Naive thymus-derived CD8-positive, alpha-beta T cell (primary cell): Measurements from ENCODE around the gene BNIP2. TPM values are rescaled to one million over a fixed set of nuclear protein-coding genes. Genes with fewer than 3 reads are reported as not detected.

Experiments
- ATAC-seq, 2 donors: fragments of 150-1000 bp; cut with Tn5 transposase in 1 of 2; sonication (Bioruptor Pico), chemical (Tn5 transposase) in 1 of 2; 1 replicate in 1 of 2; 2 replicates in 1 of 2; pipeline ENCODE4 v1.10.0; 2021; ENCODE audit warnings: mild to moderate bottlenecking in 2 of 2, moderate library complexity in 2 of 2
- POLR2A ChIA-PET: fragments of 350-600 bp; sonication (Branson Sonifier 250); formaldehyde crosslinking; loops from one replicate; lab custom pipeline; 2021; ENCODE audit warnings: antibody characterized with exemption; lab: Charles Lee
- DNase-seq, 10 donors: peaks; one replicate each; pipeline versions ENCODE4 v3.0.0 to v3.0.0-alpha.2; 2020 to 2022
- H3K27ac Mint-ChIP-seq, 10 donors: one replicate each; pipeline ENCODE4 v1.8.0; 2020 to 2022; ENCODE audit warnings: mild to moderate bottlenecking in 10 of 10, mixed read lengths in 10 of 10, moderate library complexity in 4 of 10, inconsistent platforms in 1 of 10
- H3K27me3 Mint-ChIP-seq, 5 donors: one replicate each; pipeline ENCODE4 v1.8.0; 2021 to 2022; ENCODE audit warnings: mixed read lengths in 5 of 5
- H3K36me3 Mint-ChIP-seq, 3 donors: one replicate each; pipeline ENCODE4 v1.8.0; 2020 to 2022; ENCODE audit warnings: mixed read lengths in 3 of 3, mild to moderate bottlenecking in 2 of 3, inconsistent platforms in 1 of 3
- H3K4me1 Mint-ChIP-seq, 4 donors: one replicate each; pipeline ENCODE4 v1.8.0; 2021 to 2022; ENCODE audit warnings: mixed read lengths in 4 of 4
- H3K4me3 Mint-ChIP-seq, 10 donors: one replicate each; pipeline ENCODE4 v1.8.0; 2020 to 2022; ENCODE audit warnings: mild to moderate bottlenecking in 10 of 10, mixed read lengths in 10 of 10, moderate library complexity in 6 of 10, inconsistent platforms in 1 of 10
- H3K9me3 Mint-ChIP-seq, 9 donors: one replicate each; pipeline ENCODE4 v1.8.0; 2020 to 2022; ENCODE audit warnings: mixed read lengths in 9 of 9, mild to moderate bottlenecking in 3 of 9, inconsistent platforms in 1 of 9, moderate library complexity in 1 of 9
- polyA plus RNA-seq, 3 donors: library from polyadenylated mRNA; unstranded; fragments of 300-500 nt; fragmentation: Illumina TruSeq; gene quantifications; one replicate each; pipeline ENCODE4 v1.2.3, GENCODE V29; 2021
- total RNA-seq, 8 experiments: library from RNA in 2 of 8; stranded (reverse) in 2 of 8; gene quantifications; one replicate each; pipeline ENCODE4 v1.2.3 and lab custom pipeline; 2021 to 2026

BNIP2 gene
- total and polyA plus RNA-seq, 5 experiments from 2014 or later: 92.2 to 118 (median 93.4) TPM

- Mint-ChIP-seq H3K9me3 (no peaks in the 10 kb centered on the region), H3K27me3 (no peaks in the 10 kb centered on the region), H3K4me1 (peaks cover 13 to 58% (median 48%) of the 10 kb centered on the region in 4 donors), H3K36me3 (peaks cover 0 to 44% (median 2%) of the 10 kb centered on the region in 3 donors), H3K27ac (peak overlapping the region in 5 of 10 donors; percentile 19 to 86 (median 30)), H3K4me3 (peak overlapping the region in 9 of 10 donors; percentile 21 to 70 (median 60))
- no peak for DNase-seq
- POLR2A ChIA-PET: interaction anchor here (1.4 kb wide), 1 partner anchor 28 kb away, joined by 3 read pairs; the partner anchor contains the start of gene GTF2A2
- ATAC-seq: no peak
Measured at GRCh38 chr15:59685737-59686297, 3.3 kb downstream of the BNIP2 start.

DNA sequence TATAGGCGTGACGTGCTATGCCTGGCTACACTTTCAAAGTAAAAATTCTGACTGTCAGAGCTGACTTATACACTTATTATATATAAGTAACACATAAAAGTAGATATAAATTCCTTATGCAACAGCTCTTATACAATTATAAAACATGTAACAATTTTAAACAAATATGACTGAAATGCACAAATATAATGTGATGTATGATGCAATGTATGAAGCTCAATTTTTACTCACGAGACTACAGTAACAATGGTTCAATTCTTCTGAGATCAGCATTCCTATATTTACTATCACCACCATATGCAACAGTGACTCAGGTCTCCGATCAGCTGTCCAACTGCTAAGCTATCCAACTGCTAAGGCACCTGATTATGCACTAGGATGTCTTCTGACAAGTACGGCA, 8.2 kb downstream of the BNIP2 start:
- ATAC-seq (no peak), DNase-seq (no peak)
- Mint-ChIP-seq H3K4me3 (no peak overlapping the region), H3K36me3 (peaks cover 0 to 78% (median 12%) of the 10 kb centered on the region in 3 donors), H3K27me3 (no peaks in the 10 kb centered on the region), H3K4me1 (peaks cover 2 to 28% (median 25%) of the 10 kb centered on the region in 4 donors), H3K9me3 (no peaks in the 10 kb centered on the region), H3K27ac (no peak overlapping the region)
- POLR2A ChIA-PET: interaction anchor here (0.7 to 1.0 kb wide), 2 partner anchors 10 to 15 kb away, joined by 3 read pairs; no protein-coding TSS in a partner anchor

DNA sequence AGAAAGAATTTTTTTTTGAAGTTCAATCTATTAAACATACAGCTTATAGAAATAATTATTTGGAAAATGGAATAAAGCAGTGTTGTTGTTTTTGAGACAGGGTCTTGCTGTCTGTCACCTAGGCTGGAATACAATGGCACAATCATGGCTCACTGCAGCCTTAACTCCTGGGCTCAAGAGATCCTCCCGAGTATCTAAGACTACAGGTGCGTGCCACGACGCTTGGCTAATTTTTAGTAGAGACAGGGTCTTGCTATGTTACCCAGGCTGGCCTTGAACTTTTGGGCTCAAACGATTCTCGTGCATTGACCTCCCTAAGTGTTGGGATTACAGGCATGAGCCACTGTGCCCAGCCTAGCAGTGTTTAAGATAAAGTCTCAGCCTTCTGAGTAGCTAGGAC, 8.8 kb downstream of the BNIP2 start:
- ATAC-seq (no peak), DNase-seq (no peak)
- H3K36me3 Mint-ChIP-seq: peaks cover 0 to 80% (median 16%) of the 10 kb centered on the region in 3 donors
- peaks cover 0 to 23% (median 20%) of the 10 kb centered on the region in 4 donors for H3K4me1 Mint-ChIP-seq
- peak overlapping the region in 1 of 10 donors; percentile 16 for H3K27ac Mint-ChIP-seq
- H3K27me3 Mint-ChIP-seq: no peaks in the 10 kb centered on the region
- no peaks in the 10 kb centered on the region for H3K9me3 Mint-ChIP-seq
- POLR2A ChIA-PET: interaction anchor here (1.0 kb wide), 1 partner anchor 9 kb away, joined by 3 read pairs; no protein-coding TSS in a partner anchor
- H3K4me3 Mint-ChIP-seq: no peak overlapping the region

DNA sequence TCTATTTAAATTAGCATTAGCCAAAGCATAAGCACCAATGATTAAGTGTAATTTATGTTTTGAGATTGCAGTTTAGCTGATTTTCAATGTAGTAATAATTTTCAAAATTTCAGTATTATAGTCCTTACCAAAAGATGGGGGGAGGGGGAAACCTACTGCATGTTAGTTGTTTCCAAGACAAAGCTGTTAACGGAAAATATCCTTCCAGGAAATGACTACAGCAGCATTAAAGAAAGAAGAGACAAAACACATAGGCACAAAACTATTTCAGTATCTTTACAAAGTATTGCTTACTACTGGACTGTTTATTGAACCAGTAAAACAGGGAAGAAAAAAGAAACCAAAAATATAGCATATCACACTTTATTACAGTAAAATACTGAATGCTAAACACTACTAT, 10.5 kb downstream of the BNIP2 start:
- DNase-seq (no peak), ATAC-seq (no peak)
- Mint-ChIP-seq H3K9me3 (no peaks in the 10 kb centered on the region), H3K27ac (no peak overlapping the region), H3K27me3 (no peaks in the 10 kb centered on the region), H3K4me1 (peaks cover 0 to 17% (median 9%) of the 10 kb centered on the region in 4 donors), H3K36me3 (peaks cover 0 to 93% (median 21%) of the 10 kb centered on the region in 3 donors), H3K4me3 (no peak overlapping the region)
- POLR2A ChIA-PET: no interaction called here

DNA sequence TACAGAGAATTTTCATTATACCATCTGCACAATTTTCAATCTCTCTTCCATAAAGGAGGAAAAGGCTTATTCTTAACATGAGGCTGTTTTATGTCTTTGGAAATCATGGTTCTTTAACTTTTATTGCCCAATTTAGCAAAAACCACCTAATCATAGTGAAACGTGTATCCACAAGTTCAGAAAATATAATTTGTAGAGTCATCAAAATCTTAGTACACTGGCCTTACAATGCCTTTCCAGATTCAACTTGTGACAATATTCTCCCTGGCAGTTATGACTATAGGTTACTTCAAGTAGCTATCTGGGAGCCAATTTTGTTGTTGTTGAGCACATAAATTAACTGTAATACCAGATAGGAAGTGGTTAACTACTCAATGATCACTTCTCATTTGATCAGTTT, 10.9 kb downstream of the BNIP2 start:
- H3K36me3 Mint-ChIP-seq: peaks cover 0 to 96% (median 21%) of the 10 kb centered on the region in 3 donors

GRCh38 chr15:59676565-59676964, 12.6 kb downstream of the BNIP2 start:
- DNase-seq (no peak), ATAC-seq (no peak)
- no peak overlapping the region for H3K4me3 Mint-ChIP-seq
- H3K36me3 Mint-ChIP-seq: peaks cover 0 to 97% (median 26%) of the 10 kb centered on the region in 3 donors
- H3K9me3 Mint-ChIP-seq: no peaks in the 10 kb centered on the region
- H3K4me1 Mint-ChIP-seq: peaks cover 0 to 11% (median 3%) of the 10 kb centered on the region in 4 donors
- H3K27ac Mint-ChIP-seq: no peak overlapping the region
- POLR2A ChIA-PET: no interaction called here
- no peaks in the 10 kb centered on the region for H3K27me3 Mint-ChIP-seq

More for the DNA sequence above, 10.9 kb downstream of the BNIP2 start:
- DNase-seq (no peak), ATAC-seq (no peak)
- Mint-ChIP-seq H3K4me1 (peaks cover 0 to 14% (median 7%) of the 10 kb centered on the region in 4 donors), H3K4me3 (no peak overlapping the region), H3K9me3 (no peaks in the 10 kb centered on the region), H3K27me3 (no peaks in the 10 kb centered on the region), H3K27ac (peak overlapping the region in 1 of 10 donors; percentile 10)
- POLR2A ChIA-PET: no interaction called here

- Mint-ChIP-seq H3K9me3 (no peaks in the 10 kb centered on the region), H3K4me3 (no peak overlapping the region), H3K27ac (peak overlapping the region in 1 of 10 donors; percentile 17), H3K4me1 (peaks cover 0 to 8% (median 2%) of the 10 kb centered on the region in 4 donors), H3K36me3 (peaks cover 0 to 94% (median 26%) of the 10 kb centered on the region in 3 donors), H3K27me3 (no peaks in the 10 kb centered on the region)
- POLR2A ChIA-PET: interaction anchor here (0.5 kb wide), 1 partner anchor 93 kb away, joined by 3 read pairs; no protein-coding TSS in a partner anchor
- DNase-seq: no peak
- no peak for ATAC-seq
Measured at GRCh38 chr15:59674361-59674877, 14.7 kb downstream of the BNIP2 start.

DNA sequence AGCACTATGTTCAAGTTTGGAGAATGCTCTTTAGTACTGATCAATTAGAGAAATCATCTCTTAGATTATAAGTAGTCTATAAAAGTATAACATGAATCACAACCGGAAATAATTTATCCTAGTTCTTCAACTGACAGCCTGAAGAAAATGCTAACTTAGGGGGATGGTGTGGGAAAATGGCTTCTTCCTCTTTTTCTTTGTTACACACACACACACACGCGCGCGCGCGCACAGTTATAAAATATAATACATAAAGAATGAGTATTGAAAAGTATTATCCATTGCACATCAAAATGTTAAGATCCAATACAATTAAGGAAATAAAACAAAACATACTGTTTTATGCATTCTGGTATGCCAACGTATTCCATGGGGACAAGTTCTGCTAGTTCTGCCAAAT, 20.6 kb downstream of the BNIP2 start:
- no peak for DNase-seq
- no peak overlapping the region for H3K27ac Mint-ChIP-seq
- H3K36me3 Mint-ChIP-seq: peaks cover 0 to 77% (median 17%) of the 10 kb centered on the region in 3 donors
- H3K4me3 Mint-ChIP-seq: no peak overlapping the region
- no peak for ATAC-seq
- peaks cover 0 to 4% (median 0%) of the 10 kb centered on the region in 4 donors for H3K4me1 Mint-ChIP-seq
- H3K9me3 Mint-ChIP-seq: no peaks in the 10 kb centered on the region
- POLR2A ChIA-PET: no interaction called here
- no peaks in the 10 kb centered on the region for H3K27me3 Mint-ChIP-seq

DNA sequence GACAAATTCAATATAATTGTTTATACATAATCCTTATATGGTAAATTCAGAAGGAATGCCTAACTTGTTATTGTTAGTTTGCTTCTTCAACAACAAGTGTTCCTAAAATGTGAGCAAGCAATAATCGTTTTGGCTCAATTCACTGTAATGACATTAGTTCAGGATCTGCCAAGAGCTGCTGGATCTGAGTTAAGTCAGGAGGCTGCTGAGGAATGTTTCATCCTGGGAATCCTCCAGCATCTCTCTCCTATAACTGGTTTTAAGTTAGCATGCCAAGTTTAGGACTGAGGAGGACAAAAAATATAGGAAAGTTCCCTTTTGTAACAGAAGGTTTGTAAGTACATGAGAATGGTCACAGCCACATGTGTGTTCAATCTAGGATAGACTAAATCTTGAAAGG, 26.9 kb downstream of the BNIP2 start:
- Mint-ChIP-seq H3K4me3 (no peak overlapping the region), H3K4me1 (peaks cover 0 to 11% (median 7%) of the 10 kb centered on the region in 4 donors), H3K9me3 (no peaks in the 10 kb centered on the region), H3K27ac (peak overlapping the region in 1 of 10 donors; percentile 9), H3K27me3 (no peaks in the 10 kb centered on the region), H3K36me3 (peaks cover 0 to 57% (median 6%) of the 10 kb centered on the region in 3 donors)
- DNase-seq: no peak
- no peak for ATAC-seq
- POLR2A ChIA-PET: no interaction called here

DNA sequence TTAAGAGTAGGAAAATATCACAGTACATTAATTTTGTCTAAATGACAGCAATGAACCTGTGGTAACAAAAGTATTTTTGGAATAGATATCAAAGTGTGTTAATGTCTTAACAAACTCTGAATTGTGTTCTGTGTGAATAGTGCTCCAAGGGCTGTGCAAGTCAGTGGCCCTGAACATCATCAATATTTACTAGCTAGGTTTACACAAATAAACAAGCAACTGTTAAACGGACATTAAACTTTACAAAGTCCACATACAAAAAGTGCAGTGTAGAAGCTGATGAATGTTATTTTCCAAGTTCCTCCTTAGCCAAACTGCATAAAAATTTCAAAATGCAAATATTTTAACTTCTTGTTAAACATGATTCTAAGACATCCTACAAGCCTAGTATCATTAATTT, 29.8 kb downstream of the BNIP2 start:
- H3K27ac Mint-ChIP-seq: peak overlapping the region in 3 of 10 donors; percentile 1 to 75 (median 14)
- H3K4me1 Mint-ChIP-seq: peaks cover 0 to 11% (median 6%) of the 10 kb centered on the region in 4 donors
- ATAC-seq: no peak
- H3K27me3 Mint-ChIP-seq: no peaks in the 10 kb centered on the region
- peak overlapping the region in 3 of 10 donors; percentile 15 to 48 (median 18) for H3K4me3 Mint-ChIP-seq
- POLR2A ChIA-PET: interaction anchor here (1.5 kb wide), 1 partner anchor 29 kb away, joined by 4 read pairs; the partner anchor contains the start of gene BNIP2
- peaks cover 0 to 38% (median 3%) of the 10 kb centered on the region in 3 donors for H3K36me3 Mint-ChIP-seq
- no peak for DNase-seq
- H3K9me3 Mint-ChIP-seq: no peaks in the 10 kb centered on the region

DNA sequence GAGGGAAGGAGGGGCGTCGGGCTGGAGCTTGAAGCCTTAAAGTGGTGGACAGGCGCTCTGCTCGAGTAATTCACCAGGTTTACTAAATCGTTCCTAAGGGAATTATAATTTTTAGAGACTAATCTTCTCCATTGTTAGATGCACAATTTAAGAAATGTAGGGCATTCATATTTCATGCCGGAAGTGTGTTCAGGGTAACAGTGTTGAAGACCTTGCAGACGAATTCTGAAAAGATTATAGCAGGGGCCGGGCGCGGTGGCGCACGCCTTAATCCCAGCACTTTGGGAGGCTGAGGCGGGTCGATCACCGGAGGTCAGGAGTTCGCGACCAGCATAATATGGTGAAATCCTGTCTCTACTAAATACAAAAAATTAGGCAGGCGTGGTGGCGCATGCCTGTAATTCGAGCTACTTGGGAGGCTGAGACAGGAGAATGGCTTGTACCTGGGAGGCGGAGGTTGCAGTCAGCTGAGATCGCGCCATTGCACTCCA, 31.4 kb downstream of the BNIP2 start:
- Mint-ChIP-seq H3K27me3 (no peaks in the 10 kb centered on the region), H3K9me3 (no peaks in the 10 kb centered on the region), H3K4me3 (no peak overlapping the region), H3K27ac (peak overlapping the region in 1 of 10 donors; percentile 92), H3K36me3 (peaks cover 3 to 24% (median 5%) of the 10 kb centered on the region in 3 donors), H3K4me1 (peaks cover 5 to 14% (median 8%) of the 10 kb centered on the region in 4 donors)
- no peak for DNase-seq
- POLR2A ChIA-PET: interaction anchor here (0.6 to 2.5 kb wide), 7 partner anchors 13 to 889 kb away, joined by 3 to 26 read pairs (median 3); partner anchors contain the start of gene BNIP2
- peak; percentile 21 to 27 for ATAC-seq

- H3K36me3 Mint-ChIP-seq: peaks cover 8 to 21% (median 10%) of the 10 kb centered on the region in 3 donors
- POLR2A ChIA-PET: interaction anchor here (0.6 to 2.5 kb wide), 7 partner anchors 13 to 888 kb away, joined by 3 to 26 read pairs (median 3); partner anchors contain the start of gene BNIP2
- no peaks in the 10 kb centered on the region for H3K9me3 Mint-ChIP-seq
- H3K4me3 Mint-ChIP-seq: peak within 1 kb of the TSS in 4 of 10 donors; percentile 22 to 63 (median 34)
- ATAC-seq (peak; percentile 97 to 98), DNase-seq (peak; percentile 87 to 95 (median 90))
- peak within 1 kb of the TSS in 2 of 10 donors; percentile 78 to 92 for H3K27ac Mint-ChIP-seq
- peaks cover 8 to 14% (median 11%) of the 10 kb centered on the region in 4 donors for H3K4me1 Mint-ChIP-seq
- H3K27me3 Mint-ChIP-seq: no peaks in the 10 kb centered on the region
Measured at GRCh38 chr15:59656897-59657634, 32.1 kb downstream of the BNIP2 start, which contains the start of gene GTF2A2. Gene GTF2A2, minus strand, starts transcription at chr15:59657515. Its CDS starts 5,238 bp downstream, at chr15:59652277.
